ENCODE results near the gene ENO1.

DNA sequence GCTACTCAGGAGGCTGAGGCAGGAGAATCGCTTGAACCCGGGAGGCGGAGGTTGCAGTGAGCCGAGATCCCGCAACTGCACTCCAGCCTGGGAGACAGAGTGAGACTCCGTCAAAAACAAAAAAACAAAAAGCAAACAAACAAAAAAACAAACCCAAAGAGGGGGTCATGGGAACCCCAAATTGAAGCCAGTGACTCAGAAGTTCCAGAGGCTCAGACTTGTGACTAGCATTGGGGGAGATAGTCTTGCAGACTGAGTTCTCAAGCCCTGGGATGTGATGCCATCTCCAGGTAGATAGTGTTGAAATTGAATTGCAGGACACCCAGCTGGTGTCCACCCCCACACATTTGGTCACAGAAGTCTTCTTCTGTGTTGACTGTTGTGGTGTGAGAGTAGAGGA is 24.9 kb upstream of the ENO1 start:
- TF ChIP-seq CTCF (IDR thresholded peaks at IDR 0.05; ENCODE audit: poor library complexity) (no peak), EZH2phosphoT487 (IDR thresholded peaks at IDR 0.05; ENCODE audit: low read depth, severe bottlenecking, unreplicated experiment) (no peak)

Data from hepatocyte (in vitro differentiated cells).